ENCODE data around the gene BANP.
"Not testable (repeated sequence)": the region's sequence is repeated elsewhere in the genome, so short reads cannot be mapped to it uniquely, and the experiment has no call there.

DNA sequence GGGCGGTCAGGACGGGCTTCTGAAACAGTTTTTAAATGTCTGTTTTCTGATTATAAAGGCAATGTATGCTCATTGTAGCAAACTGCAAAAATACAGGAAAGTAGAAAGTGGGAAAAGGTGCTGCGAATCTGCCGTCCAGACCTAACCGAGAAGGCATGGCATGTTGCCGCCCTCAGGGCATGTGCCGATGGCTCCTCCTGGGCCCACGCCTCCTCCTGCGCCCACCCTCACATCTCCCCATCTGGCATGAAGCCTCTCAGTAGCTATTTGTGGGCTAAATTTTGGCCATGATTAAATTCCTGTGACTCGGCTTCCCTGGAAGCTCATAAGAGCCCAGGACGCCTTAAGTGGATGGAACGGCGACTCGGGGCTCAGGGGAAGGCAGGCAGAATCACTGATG, 148.7 kb downstream of the BANP start:
- TF ChIP-seq, protein P1, sequence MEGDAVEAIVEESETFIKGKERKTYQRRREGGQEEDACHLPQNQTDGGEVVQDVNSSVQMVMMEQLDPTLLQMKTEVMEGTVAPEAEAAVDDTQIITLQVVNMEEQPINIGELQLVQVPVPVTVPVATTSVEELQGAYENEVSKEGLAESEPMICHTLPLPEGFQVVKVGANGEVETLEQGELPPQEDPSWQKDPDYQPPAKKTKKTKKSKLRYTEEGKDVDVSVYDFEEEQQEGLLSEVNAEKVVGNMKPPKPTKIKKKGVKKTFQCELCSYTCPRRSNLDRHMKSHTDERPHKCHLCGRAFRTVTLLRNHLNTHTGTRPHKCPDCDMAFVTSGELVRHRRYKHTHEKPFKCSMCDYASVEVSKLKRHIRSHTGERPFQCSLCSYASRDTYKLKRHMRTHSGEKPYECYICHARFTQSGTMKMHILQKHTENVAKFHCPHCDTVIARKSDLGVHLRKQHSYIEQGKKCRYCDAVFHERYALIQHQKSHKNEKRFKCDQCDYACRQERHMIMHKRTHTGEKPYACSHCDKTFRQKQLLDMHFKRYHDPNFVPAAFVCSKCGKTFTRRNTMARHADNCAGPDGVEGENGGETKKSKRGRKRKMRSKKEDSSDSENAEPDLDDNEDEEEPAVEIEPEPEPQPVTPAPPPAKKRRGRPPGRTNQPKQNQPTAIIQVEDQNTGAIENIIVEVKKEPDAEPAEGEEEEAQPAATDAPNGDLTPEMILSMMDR (conservative IDR thresholded peaks at IDR 0.05; ENCODE audit: low read length), result not testable (repeated sequence)
- TF ChIP-seq EZH2phosphoT487 (IDR thresholded peaks at IDR 0.05; ENCODE audit: borderline replicate concordance, low read depth, low read length), result not testable (repeated sequence)
